HEK293 (cell line): Measurements from ENCODE around the gene PHKB.

Experiments used
- CTCF ChIA-PET: fragments of 350-600 bp; formaldehyde crosslinking; extraction: SDS; loops from one replicate; lab custom pipeline; 2021; ENCODE audit warnings: antibody characterized with exemption; lab: Yijun Ruan, JAX
- POLR2A ChIA-PET: fragments of 300-600 bp; formaldehyde crosslinking; extraction: SDS; loops from one replicate; lab custom pipeline; 2020; ENCODE audit warnings: antibody characterized with exemption, inconsistent platforms; lab: Yijun Ruan, JAX
- H3K27ac ChIP-seq: fragments of 200-500 bp; sonication (Bioruptor generic); 2 replicates; pipeline ENCODE4 v1.5.1; 2014; ENCODE audit warnings: low read depth, low read length, control low read depth, inconsistent platforms; ENCODE audit errors: extremely low read depth
- H3K36me3 ChIP-seq, 2 experiments: fragments of 200-500 bp in 1 of 2; sonication (Bioruptor generic) in 1 of 2; 1 replicate in 1 of 2; 2 replicates in 1 of 2; pipeline ENCODE4 v1.5.1; 2014 to 2017; ENCODE audit warnings: inconsistent platforms in 2 of 2, low read length in 2 of 2; ENCODE audit not compliant: control insufficient read depth in 2 of 2, insufficient read depth in 1 of 2
- H3K4me1 ChIP-seq: fragments of 200-500 bp; sonication (Bioruptor generic); 2 replicates; pipeline ENCODE4 v1.5.1; 2014; ENCODE audit warnings: mild to moderate bottlenecking, low read length, inconsistent platforms; ENCODE audit not compliant: control insufficient read depth, insufficient read depth
- H3K4me3 ChIP-seq: 2 replicates; pipeline ENCODE4 v1.5.1; 2011; ENCODE audit warnings: low read depth, mild to moderate bottlenecking, control low read depth, low read length, moderate library complexity
- H3K9me3 ChIP-seq: fragments of 200-500 bp; sonication (Bioruptor generic); 2 replicates; pipeline ENCODE4 v1.5.1; 2014; ENCODE audit warnings: low read depth, low read length, inconsistent platforms; ENCODE audit not compliant: control insufficient read depth, insufficient read depth
- HIC1 ChIP-seq: fragments of 450-650 bp; formaldehyde crosslinking; IDR thresholded peaks from 2 replicates; pipeline ENCODE4 v1.5.1; 2016; ENCODE audit warnings: missing biosample characterization, missing genetic modification characterization
- PRDM10 ChIP-seq: fragments of 450-650 bp; formaldehyde crosslinking; IDR thresholded peaks from 2 replicates; pipeline ENCODE4 v1.5.1; 2016; ENCODE audit warnings: missing biosample characterization, missing genetic modification characterization
- ZNF10 ChIP-seq: fragments of 450-650 bp; formaldehyde crosslinking; IDR thresholded peaks from 2 replicates; pipeline ENCODE4 v1.5.1; 2017; ENCODE audit warnings: missing biosample characterization, missing genetic modification characterization
- ZNF214 ChIP-seq: fragments of 450-650 bp; formaldehyde crosslinking; IDR thresholded peaks from 2 replicates; pipeline ENCODE4 v1.5.1; 2017; ENCODE audit warnings: missing biosample characterization, mild to moderate bottlenecking, missing genetic modification characterization, borderline replicate concordance
- ZNF23 ChIP-seq: fragments of 450-650 bp; formaldehyde crosslinking; IDR thresholded peaks from 2 replicates; pipeline ENCODE4 v1.5.1; 2016; ENCODE audit warnings: missing biosample characterization, missing genetic modification characterization, borderline replicate concordance
- ZNF266 ChIP-seq: fragments of 450-650 bp; formaldehyde crosslinking; IDR thresholded peaks from 2 replicates; pipeline ENCODE4 v1.5.1; 2016; ENCODE audit warnings: missing biosample characterization, missing genetic modification characterization, low read depth
- ZNF426 ChIP-seq: fragments of 450-650 bp; formaldehyde crosslinking; IDR thresholded peaks from 2 replicates; pipeline ENCODE4 v1.5.1; 2017; ENCODE audit warnings: missing biosample characterization, missing genetic modification characterization, mild to moderate bottlenecking, inconsistent platforms, moderate library complexity
- ZNF518A ChIP-seq: fragments of 450-650 bp; formaldehyde crosslinking; conservative IDR thresholded peaks from 2 replicates; pipeline ENCODE4 v1.5.1; 2016; ENCODE audit warnings: low read depth, missing biosample characterization, missing genetic modification characterization

Gene PHKB

GRCh38 chr16:47664653-47665325 lies 203.7 kb downstream of the PHKB start:
- peaks cover 2% of the 10 kb centered on the region; the same call in 1 of the 2 replicates for H3K4me1 ChIP-seq
- no peak overlapping the region for H3K4me3 ChIP-seq
- no peak for TF ChIP-seq ZNF426 (tag by site-specific recombination)
- TF ChIP-seq, all 188 proteins: peak for 0
- ChIA-PET CTCF (no interaction called here), POLR2A (no interaction called here)
- Histone ChIP-seq H3K27ac (no peak overlapping the region), H3K9me3 (no peaks in the 10 kb centered on the region), H3K36me3 (peaks cover 0 to 21% of the 10 kb centered on the region in 2 experiments; a peak in 1 of 3 replicates)

- no peak overlapping the region for H3K27ac ChIP-seq
- POLR2A ChIA-PET = no interaction called here
- CTCF ChIA-PET = interaction anchor here (0.6 kb wide), 1 partner anchor 418 kb away, joined by 3 read pairs; no protein-coding TSS in a partner anchor
- peaks cover 0 to 9% of the 10 kb centered on the region in 2 experiments; a peak in 1 of 3 replicates for H3K36me3 ChIP-seq
- H3K4me1 ChIP-seq = peaks cover 2% of the 10 kb centered on the region; the same call in 1 of the 2 replicates
- no peaks in the 10 kb centered on the region for H3K9me3 ChIP-seq
- no peak overlapping the region for H3K4me3 ChIP-seq
- TF ChIP-seq ZNF10 (tag by site-specific recombination) = no peak
- TF ChIP-seq HIC1 (tag by site-specific recombination) = no peak
- no peak for TF ChIP-seq ZNF214 (tag by site-specific recombination)
- no peak for TF ChIP-seq ZNF266 (tag by site-specific recombination)
- TF ChIP-seq PRDM10 = no peak
- no peak for TF ChIP-seq ZNF518A (tag by site-specific recombination)
- no peak for TF ChIP-seq ZNF23 (tag by site-specific recombination)
- TF ChIP-seq, all 188 proteins: peak for 0
Measured at GRCh38 chr16:47666434-47666833, 205.3 kb downstream of the PHKB start.
